ENCODE measurements around the gene ERGIC1. TPM values are rescaled to one million over a fixed set of nuclear protein-coding genes. Genes with fewer than 3 reads are reported as not detected.

Gene ERGIC1
- total RNA-seq, 1 donor: 243 TPM

DNA sequence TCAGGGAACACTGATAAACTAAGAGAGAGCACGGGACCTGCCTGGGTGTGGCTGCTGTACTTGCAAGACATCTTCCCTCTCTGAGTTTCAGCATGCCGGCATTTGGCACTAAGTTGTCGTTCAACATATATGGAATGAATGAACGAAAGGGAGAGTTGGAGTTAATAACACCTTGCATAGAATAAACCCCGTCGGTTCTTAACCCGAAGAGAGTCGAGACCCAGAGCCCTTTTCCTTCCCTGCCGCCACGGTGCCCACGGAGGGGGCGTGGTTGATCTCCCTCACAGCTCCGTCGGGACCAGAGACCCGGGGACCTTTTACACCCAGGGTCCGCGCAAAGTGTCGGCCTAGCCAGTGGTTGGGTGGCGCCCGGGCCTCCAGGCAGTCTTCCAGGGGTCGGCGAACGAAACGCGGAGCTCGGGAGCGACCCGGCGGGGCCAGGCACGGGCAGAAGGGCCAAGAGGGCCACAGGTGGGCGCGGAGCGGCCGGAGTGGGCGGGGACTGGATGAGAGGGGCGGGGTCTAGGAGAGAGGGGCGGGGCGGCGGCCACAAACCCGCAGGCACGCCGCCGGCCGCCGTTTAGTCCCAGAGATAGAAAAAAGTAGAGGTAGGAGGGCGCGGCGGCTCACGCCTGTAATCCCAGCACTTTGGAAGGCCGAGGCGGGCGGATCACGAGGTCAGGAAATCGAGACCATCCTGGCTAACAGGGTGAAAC is 124.4 kb downstream of the ERGIC1 start:
- peak; percentile 47 to 62 (median 61) for DNase-seq (ENCODE audit: low read depth in 2 of 3, low spot score in 2 of 3)

- peak in 1 of 3 donors; percentile 10 for DNase-seq (ENCODE audit: low read depth in 2 of 3, low spot score in 2 of 3)
Measured at GRCh38 chr5:172959824-172960799, 126.1 kb downstream of the ERGIC1 start.

DNA sequence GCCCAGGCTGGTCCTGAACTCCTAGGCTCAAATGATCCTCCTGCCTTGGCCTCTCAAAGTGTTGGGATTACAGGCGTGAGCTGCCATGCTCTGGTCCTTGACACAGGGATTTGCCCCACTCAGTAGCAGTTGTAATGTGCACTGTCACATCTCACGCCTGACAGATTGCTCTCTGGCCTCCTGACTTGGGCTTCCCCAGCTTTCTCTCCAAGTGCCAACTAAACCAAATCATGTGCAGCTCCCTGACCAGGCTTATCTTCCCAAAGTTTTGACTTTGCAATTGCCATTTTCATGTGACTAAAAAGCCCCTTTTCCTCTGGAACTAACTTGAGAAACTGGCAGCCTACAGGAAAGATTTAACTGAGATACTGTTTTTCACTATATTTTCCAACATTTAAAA is 135.9 kb downstream of the ERGIC1 start:
- no peak for DNase-seq (ENCODE audit: low read depth in 2 of 3, low spot score in 2 of 3)

GRCh38 chr5:172971482-172971881 is 137.4 kb downstream of the ERGIC1 start:
- DNase-seq (ENCODE audit: low read depth in 2 of 3, low spot score in 2 of 3): no peak

DNA sequence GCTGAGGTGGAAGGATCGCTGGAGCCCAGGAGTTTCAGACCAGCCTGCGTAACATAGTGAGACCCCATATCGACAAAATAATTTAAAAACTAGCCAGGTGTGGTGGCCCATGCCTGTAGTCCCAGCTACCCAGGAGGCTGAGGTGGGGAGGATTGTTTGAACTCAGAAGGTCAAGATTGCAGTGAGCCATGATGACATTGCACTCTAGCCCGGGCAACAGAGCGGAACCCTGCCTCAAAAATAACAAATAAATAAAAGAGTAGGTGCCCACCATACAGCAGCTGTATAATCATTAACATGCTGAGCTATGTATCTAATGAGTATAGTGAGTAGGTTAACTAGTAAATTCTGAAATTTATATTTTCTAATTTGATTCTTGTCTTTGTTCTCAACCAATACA is 138.5 kb downstream of the ERGIC1 start:
- DNase-seq (ENCODE audit: low read depth in 2 of 3, low spot score in 2 of 3): no peak

DNA sequence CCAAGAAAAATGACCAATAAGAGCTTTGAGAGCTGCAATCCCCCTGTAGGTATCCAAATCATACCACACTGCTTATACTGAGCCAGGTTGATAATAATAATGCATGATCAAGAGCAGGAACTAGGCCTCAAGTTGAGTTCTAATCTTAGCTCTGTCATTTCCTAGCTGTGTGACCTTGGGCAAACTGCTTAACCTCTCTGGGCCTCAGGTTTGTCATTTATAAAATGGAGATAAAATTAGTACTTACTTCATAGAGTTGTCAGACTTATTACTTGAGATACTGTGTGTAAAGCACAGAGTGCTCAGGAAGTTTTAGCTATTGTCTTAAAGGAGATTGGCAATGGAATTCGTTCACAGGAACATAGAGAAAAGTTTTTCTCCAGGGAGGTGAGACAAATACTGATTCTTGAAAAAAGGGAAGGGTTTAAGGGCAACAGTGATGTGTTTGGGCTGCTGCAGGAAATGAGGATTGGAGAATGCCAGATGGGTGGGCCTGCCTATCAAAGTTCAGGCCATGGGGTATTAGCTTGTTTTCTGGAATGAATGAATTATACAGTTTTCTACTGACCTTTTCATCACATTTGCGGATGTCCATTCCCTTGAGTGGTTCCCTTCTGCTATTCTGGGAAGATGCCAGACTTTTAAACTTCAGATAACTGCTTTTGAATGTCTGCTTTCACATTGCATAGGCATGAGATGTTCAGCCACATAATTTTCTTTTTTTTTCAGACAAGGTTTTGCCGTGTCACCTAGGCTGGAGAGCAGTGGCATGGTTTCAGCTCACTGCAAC is 139.3 kb downstream of the ERGIC1 start:
- no peak for DNase-seq (ENCODE audit: low read depth in 2 of 3, low spot score in 2 of 3)

GRCh38 chr5:172973931-172974330 is 139.9 kb downstream of the ERGIC1 start:
- no peak for DNase-seq (ENCODE audit: low read depth in 2 of 3, low spot score in 2 of 3)

DNA sequence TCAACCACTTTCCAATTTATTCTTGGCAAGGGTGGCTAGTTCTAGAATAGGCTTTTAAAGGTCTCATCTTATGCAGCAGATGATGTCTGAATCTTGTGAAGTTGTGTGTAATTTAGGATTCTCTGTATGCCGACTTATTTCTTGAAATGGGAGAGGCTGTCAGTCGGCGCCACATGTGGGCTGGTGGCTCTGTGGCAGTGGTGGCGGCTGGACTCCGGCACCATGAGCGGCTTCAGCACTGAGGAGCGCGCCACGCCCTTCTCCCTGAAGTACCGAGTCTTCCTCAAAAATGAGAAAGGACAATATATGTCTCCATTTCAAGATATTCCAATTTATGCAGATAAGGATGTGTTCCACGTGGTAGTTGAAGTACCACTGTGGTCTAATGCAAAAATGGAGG is 141.2 kb downstream of the ERGIC1 start:
- DNase-seq (ENCODE audit: low read depth in 2 of 3, low spot score in 2 of 3): no peak

DNA sequence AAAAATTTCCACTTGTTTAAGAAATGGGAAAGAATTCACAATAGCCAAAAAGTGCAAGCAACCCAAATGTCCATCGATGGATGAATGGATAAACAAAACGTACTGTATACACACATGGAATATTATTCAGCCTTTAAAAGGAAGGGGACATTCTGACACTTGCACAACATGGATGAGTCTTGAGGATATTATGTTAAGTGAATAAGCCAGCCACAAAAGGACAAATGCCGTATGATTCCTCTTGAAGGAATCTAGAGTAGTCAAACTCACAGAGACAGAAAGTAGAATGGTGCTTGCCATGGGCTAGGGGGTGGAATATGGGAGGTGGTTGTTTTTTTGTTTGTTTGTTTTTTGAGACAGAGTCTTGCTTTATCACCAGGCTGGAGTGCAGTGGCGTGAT is 145.7 kb downstream of the ERGIC1 start:
- DNase-seq (ENCODE audit: low read depth in 2 of 3, low spot score in 2 of 3): no peak

- no peak for DNase-seq (ENCODE audit: low read depth in 2 of 3, low spot score in 2 of 3)
Measured at GRCh38 chr5:172981931-172982330, 147.9 kb downstream of the ERGIC1 start.

DNA sequence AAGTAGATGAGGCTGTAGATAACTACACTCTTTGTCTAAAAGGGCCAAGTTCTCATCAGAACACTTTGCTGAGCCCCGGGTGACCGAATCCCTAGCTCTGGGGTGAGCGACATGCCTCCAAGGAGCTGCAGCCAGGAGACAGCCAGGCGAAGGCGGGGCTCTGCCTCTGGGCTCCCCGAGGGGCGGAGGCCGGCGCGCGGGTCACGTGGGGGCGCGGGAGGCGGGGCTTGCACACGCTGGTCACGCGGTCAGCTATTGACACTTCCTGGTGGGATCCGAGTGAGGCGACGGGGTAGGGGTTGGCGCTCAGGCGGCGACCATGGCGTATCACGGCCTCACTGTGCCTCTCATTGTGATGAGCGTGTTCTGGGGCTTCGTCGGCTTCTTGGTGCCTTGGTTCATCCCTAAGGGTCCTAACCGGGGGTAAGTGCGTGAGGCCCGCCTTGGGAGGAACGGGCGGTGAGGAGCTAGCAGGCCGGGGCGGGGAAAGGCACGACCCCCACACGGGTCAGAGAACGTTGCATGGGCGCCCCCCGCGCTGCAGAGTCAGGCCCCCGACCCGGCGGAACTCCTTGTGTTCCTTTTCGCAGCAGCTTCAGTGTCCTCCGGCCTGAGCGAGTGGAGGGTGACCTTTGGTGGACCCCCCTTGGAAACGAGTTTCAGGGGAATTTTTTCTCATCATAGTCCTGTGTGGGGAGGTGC is 149.6 kb downstream of the ERGIC1 start, which contains the start of gene ATP6V0E1:
TSS of gene ATP6V0E1 (plus strand) at position 230 of the 702 bp plus-strand sequence. CDS start at position 320, 90 bp downstream.
- peak; percentile 75 to 92 (median 92) for DNase-seq (ENCODE audit: low read depth in 2 of 3, low spot score in 2 of 3)

DNA sequence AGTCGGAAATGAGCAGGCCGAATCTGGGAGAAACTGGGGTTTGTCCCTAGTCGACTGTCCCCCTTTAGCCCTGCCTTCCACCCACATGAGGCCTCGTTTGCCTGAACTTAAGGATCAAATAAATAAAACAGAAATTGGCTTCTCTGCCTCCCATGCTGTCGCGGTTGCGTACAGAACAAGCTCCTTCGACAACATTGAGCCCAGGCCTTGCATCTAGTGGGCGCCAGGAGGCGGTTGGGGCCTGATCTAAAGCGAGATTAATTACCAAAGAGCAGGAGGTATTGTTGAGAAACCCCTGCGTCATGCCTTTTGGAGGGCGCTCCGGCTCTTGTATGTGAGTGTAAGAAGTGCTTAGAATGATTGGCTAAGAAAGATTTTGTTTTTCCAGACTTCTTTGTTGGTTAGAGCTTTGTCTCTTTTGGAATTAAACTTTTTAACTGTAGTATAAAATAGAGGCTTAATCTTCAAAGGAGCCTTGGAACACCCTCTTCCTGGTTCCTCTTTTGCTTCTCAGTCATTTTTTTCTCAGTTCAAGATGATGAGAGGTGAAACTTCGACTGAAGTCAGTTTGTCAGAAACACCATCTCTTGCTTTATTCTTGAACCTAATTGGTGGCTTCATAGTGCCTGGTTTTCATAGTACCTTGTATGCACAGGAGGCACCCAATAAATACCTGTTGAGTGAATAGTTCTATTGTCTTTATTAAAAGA is 150.3 kb downstream of the ERGIC1 start:
- DNase-seq (ENCODE audit: low read depth in 2 of 3, low spot score in 2 of 3): peak; percentile 43 to 95 (median 88)

GRCh38 chr5:172985596-172985995 is 151.5 kb downstream of the ERGIC1 start:
- DNase-seq (ENCODE audit: low read depth in 2 of 3, low spot score in 2 of 3): no peak

DNA sequence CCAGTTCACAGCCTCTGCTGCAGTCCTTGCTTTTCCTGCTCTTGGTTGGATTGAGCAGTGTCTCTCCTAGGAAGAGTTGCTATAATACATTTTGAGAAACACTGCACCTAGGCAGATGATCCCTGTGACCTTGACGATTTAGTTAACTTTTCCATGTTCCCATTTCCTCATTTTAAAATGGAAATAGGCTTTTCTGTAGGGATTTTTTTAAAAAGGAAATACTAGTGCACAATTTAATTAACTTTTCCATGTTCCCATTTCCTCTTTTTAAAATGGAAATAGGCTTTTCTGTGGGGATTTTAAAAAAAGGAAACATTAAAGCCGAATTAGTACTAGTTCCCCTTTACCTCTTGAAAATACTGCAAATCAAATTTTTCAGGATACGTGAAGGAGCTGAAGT is 154.2 kb downstream of the ERGIC1 start:
- no peak for DNase-seq (ENCODE audit: low read depth in 2 of 3, low spot score in 2 of 3)

DNA sequence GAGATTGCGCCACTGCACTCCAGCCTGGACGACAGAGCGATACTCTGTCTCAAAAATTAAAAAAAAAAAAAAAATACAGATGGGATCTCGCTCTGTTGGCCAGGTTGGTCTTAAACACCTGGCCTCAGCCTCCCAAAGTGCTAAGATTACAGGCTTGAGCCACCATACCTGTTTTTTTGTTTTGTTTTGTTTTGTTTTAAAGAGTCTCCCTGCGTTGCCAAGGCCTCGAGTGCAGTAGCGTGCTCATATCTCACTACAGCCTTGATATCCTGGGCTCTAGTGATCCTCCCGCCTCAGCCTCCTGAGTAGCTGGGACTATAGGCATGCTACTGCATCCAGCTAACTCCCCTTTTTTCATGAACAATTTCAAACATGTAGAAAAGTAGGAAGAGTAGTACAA is 156.7 kb downstream of the ERGIC1 start:
- DNase-seq (ENCODE audit: low read depth in 2 of 3, low spot score in 2 of 3): no peak

DNA sequence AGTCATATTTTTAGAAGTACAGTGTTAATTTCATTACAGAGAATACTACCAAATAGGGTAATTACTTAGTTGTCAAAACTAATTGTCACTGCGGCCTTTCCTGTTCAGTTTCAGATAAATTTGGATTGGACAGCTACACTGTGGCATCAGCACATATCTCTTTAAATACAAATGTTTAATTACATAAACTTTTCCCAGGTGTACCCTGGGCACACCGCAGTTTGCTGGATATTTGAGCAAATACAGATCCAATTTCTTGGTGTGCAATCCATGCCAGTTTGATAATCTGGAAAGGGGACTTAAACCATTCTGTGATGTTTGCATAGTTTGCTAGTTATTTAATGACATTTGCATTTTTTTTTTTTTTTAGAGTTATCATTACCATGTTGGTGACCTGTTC is 160.4 kb downstream of the ERGIC1 start:
- no peak for DNase-seq (ENCODE audit: low read depth in 2 of 3, low spot score in 2 of 3)

DNA sequence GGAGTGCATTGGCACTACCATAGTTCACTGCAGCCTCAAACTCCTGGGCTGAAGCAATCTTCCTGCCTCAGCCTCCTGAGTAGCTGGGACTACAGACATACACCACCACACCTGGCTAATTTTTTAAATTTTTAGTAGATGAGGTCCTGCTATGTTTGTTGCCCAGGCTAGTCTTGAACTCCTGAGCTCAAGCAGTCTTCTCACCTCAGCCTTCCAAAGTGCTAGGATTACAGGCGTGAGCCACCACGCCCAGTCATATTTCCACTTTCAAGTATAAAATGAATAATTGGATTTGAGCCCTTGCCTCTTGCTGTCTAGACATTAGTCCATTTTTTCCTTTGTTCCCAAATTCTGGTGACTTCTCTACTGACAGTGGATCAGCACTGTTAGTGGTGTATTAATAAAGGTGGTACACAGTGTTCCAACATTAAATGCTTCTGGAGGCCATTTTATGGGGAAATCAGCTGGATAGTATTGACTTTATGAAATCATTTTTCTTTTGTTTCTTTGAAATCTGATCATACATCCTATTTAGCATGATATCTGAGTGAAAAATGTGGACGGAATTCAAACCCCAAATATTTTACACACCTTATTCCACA is 165.4 kb downstream of the ERGIC1 start:
- no peak for DNase-seq (ENCODE audit: low read depth in 2 of 3, low spot score in 2 of 3)

GRCh38 chr5:172999974-173000373 is 165.9 kb downstream of the ERGIC1 start:
- DNase-seq (ENCODE audit: low read depth in 2 of 3, low spot score in 2 of 3): no peak

DNA sequence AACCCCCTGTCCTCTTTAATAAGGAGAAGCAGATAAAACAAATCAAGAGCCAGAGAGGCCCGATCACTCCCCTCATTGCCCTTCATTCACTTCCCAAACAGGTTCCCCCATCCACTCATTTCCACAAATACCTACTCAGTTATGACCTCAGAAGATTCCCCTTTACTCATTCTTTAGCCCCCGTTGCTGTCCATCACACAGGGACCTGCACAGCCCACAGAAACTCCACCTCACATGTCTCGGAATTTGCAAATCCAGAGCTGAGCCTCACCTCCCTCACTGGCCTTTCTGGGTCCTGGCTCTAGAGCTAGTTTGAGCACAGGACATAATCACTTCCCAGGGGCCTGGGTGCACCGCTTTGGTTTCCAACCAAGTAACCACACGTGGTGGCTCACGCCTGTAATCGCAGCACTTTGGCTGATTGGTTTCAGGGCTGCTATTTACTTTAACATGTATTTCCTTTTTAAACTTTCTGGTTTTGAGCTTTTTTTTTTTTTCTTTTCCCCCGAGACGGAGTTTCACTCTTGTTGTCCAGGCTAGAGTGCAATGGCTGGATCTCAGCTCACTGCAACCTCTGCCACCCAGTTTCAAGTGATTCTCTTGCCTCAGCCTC is 167.3 kb downstream of the ERGIC1 start:
- DNase-seq (ENCODE audit: low read depth in 2 of 3, low spot score in 2 of 3): peak in 1 of 3 donors; percentile 10

All from hematopoietic multipotent progenitor cell (in vitro differentiated cells).